Ramos (cell line): ENCODE data around the gene OR12D3.
"Not testable (repeated sequence)": the region's sequence is repeated elsewhere in the genome, so short reads cannot be mapped to it uniquely, and the experiment has no call there.

ENCODE experiments used
- in situ Hi-C: fragments of 300-500 bp; cut with MboI; formaldehyde crosslinking; loops from one replicate; pipeline ENCODE4 v1.14.3; 2022; ENCODE audit warnings: low sequenced_read_pairs; ENCODE audit not compliant: unreplicated experiment

The OR12D3 gene, protein sequence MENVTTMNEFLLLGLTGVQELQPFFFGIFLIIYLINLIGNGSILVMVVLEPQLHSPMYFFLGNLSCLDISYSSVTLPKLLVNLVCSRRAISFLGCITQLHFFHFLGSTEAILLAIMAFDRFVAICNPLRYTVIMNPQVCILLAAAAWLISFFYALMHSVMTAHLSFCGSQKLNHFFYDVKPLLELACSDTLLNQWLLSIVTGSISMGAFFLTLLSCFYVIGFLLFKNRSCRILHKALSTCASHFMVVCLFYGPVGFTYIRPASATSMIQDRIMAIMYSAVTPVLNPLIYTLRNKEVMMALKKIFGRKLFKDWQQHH

GRCh38 chr6:29375191-29375590 is at the start of gene OR12D3:
Gene OR12D3, minus strand, starts transcription at chr6:29375291. Its CDS starts 4 bp downstream, at chr6:29375287.
- in situ Hi-C loops: no loop called here

DNA sequence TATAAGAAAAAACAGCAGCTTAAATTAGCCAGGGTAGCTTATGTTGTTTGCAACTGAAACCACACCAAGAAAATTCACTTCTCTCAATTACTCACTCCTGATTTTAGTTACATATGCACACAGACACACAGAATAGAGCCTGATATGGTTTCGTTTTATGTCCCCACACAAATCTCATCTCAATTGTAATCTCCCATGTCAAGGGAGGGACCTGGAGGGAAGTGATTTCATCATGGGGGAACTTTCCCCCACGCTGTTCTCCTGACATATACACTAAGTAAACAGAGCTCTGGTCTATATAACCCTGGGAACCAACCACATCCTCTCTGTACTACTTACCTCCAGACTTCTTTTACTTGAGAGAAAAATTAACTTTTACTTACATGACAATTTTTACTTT is 49.5 kb upstream of the OR12D3 start:
- in situ Hi-C loops: no loop called here

GRCh38 chr6:29424168-29424567 is 49.1 kb upstream of the OR12D3 start:
- in situ Hi-C loops: no loop called here

DNA sequence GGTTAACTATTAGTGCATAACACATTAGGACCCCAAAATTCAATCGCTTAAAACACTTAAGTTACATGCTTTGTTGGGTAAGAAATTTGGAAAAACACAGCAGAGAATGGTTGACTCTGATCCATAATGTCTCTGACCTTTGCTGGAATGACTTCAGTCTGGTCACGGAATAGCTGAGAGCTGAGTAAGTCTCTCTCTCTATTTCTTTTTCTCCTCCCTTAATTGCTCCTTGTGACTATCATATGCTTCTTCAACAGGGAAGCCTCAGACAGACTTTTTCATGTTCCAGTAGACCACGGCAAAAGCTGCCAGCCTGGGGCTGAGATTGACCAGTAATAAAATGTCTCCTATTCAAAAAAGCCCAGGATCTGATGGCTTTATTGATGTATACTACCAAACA is 44.4 kb upstream of the OR12D3 start:
- in situ Hi-C loops: no loop called here

DNA sequence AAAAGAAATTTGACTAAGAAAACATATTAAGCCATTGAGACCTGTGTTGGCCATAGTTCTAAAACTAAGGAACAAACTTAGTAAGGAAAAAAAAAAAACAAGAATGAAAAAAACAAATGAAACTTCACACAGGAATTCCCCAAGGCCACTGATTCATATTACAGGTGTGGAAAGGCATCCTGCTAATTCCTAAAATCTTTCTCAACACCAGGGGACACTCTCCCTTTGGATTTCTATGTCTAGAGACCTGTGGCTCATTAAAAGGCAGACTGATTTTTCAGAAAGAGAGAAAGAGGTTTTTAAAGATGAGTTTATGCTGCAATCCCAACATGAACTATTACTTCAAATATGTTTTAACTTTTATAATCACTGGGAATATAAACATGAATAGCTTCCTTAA is 39.5 kb upstream of the OR12D3 start, which contains the start of gene OR12D1:
Gene OR12D1 (plus strand): TSS at position 341 of the 400 bp plus-strand sequence.
- in situ Hi-C loops: no loop called here

GRCh38 chr6:29403801-29404200 is 28.7 kb upstream of the OR12D3 start:
- in situ Hi-C loops: no loop called here

- in situ Hi-C loops: no loop called here
Measured at GRCh38 chr6:29399525-29399924, 24.4 kb upstream of the OR12D3 start.

GRCh38 chr6:29395331-29395730 is 20.2 kb upstream of the OR12D3 start, which contains the start of gene OR12D2:
Gene OR12D2, plus strand, starts transcription at chr6:29395631. Its CDS starts 1,069 bp downstream, at chr6:29396700.
- in situ Hi-C loops: no loop called here

- in situ Hi-C loops: no loop called here
Measured at GRCh38 chr6:29388533-29388932, 13.4 kb upstream of the OR12D3 start.

- in situ Hi-C loops: no loop called here
Measured at GRCh38 chr6:29376003-29376402, 912 bp upstream of the OR12D3 start.

- in situ Hi-C loops: no loop called here
Measured at GRCh38 chr6:29368765-29369164, 6.3 kb downstream of the OR12D3 start, which contains the start of gene OR5V1. Gene OR5V1, minus strand, starts transcription at chr6:29368865. Its CDS starts 12,670 bp downstream, at chr6:29356195.

GRCh38 chr6:29355603-29356002 is 19.5 kb downstream of the OR12D3 start:
- in situ Hi-C loops: no loop called here

- in situ Hi-C loops: no loop called here
Measured at GRCh38 chr6:29354980-29355379, 20.1 kb downstream of the OR12D3 start.

- in situ Hi-C loops: not testable (repeated sequence)
Measured at GRCh38 chr6:29349348-29349747, 25.7 kb downstream of the OR12D3 start.

GRCh38 chr6:29345380-29345779 is 29.7 kb downstream of the OR12D3 start:
- in situ Hi-C loops: no loop called here

GRCh38 chr6:29336269-29336668 is 38.8 kb downstream of the OR12D3 start:
- in situ Hi-C loops: no loop called here

GRCh38 chr6:29332676-29333075 is 42.4 kb downstream of the OR12D3 start:
- in situ Hi-C loops: no loop called here

DNA sequence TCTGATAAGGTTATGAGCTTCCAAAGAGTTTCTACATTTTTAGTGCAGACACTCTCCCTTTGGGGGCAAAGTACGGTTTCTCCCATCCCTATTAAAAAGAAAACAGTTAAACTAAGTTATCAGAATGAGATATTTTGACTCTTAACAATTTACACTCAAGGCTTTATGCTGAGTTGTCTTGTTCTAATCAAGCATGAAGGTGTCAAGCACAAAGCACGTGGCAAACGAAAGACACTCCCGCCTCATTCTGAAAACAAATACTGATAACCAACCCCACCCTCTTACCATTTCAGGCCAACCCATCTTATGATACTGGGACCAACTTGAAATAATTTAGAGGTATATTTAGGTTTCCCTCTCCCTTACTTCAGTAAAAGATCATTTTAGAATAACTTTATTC is 49.3 kb downstream of the OR12D3 start:
- in situ Hi-C loops: no loop called here
